CD4-positive, alpha-beta T cell (primary cell): ENCODE measurements around the gene ZNF223. TPM values are rescaled to one million over a fixed set of nuclear protein-coding genes. Genes with fewer than 3 reads are reported as not detected.

ENCODE experiments used
- ATAC-seq: fragments of 200-7000 bp; cut with Tn5 transposase; one replicate; pipeline ENCODE4 v1.10.0; 2022; ENCODE audit warnings: mild to moderate bottlenecking; ENCODE audit not compliant: poor library complexity
- CTCF ChIA-PET: fragments of 350-600 bp; sonication (Branson Sonifier 250); formaldehyde crosslinking; loops from one replicate; lab custom pipeline; 2021; ENCODE audit warnings: antibody characterized with exemption, inconsistent platforms; lab: Charles Lee
- POLR2A ChIA-PET: fragments of 350-600 bp; sonication (Branson Sonifier 250); formaldehyde crosslinking; loops from one replicate; lab custom pipeline; 2021; ENCODE audit warnings: antibody characterized with exemption, inconsistent platforms; lab: Charles Lee
- DNase-seq, 14 experiments: peaks; one replicate each; pipeline ENCODE4 v3.0.0-alpha.2; 2013 to 2020; ENCODE audit warnings: mixed read lengths in 2 of 14
- H3K27ac ChIP-seq, 2 donors: one replicate each; pipeline versions ENCODE4 v1.5.1 to v1.7.0; 2013; ENCODE audit warnings: low read length in 2 of 2, low read depth in 1 of 2, mild to moderate bottlenecking in 1 of 2
- H3K27me3 ChIP-seq, 2 experiments: 1 replicate in 1 of 2; 2 replicates in 1 of 2; pipeline versions ENCODE4 v1.6.1 to v1.7.0; 2013; ENCODE audit warnings: low read length in 2 of 2, control low read depth in 1 of 2, mild to moderate bottlenecking in 1 of 2, moderate library complexity in 1 of 2; ENCODE audit not compliant: insufficient read depth in 2 of 2, control insufficient read depth in 1 of 2
- H3K36me3 ChIP-seq: one replicate; pipeline ENCODE4 v1.6.1; 2013; ENCODE audit warnings: low read length, control low read depth; ENCODE audit not compliant: insufficient read depth
- H3K4me1 ChIP-seq: one replicate; pipeline ENCODE4 v1.6.1; 2013; ENCODE audit warnings: low read length, control low read depth; ENCODE audit not compliant: insufficient read depth
- H3K4me3 ChIP-seq: one replicate; pipeline ENCODE4 v1.5.1; 2013; ENCODE audit warnings: mild to moderate bottlenecking, low read length, moderate library complexity
- H3K9me3 ChIP-seq, 2 experiments: 1 replicate in 1 of 2; 2 replicates in 1 of 2; pipeline versions ENCODE4 v1.6.1 to v1.7.0; 2013; ENCODE audit warnings: low read length in 2 of 2, mild to moderate bottlenecking in 2 of 2, control low read depth in 1 of 2, moderate library complexity in 1 of 2; ENCODE audit not compliant: control insufficient read depth in 1 of 2, insufficient read depth in 1 of 2
- H3K27ac Mint-ChIP-seq: one replicate; pipeline ENCODE4 v1.8.0; 2020; ENCODE audit warnings: mixed read lengths
- H3K27me3 Mint-ChIP-seq: one replicate; pipeline ENCODE4 v1.8.0; 2021; ENCODE audit warnings: mixed read lengths
- H3K36me3 Mint-ChIP-seq: one replicate; pipeline ENCODE4 v1.8.0; 2021; ENCODE audit warnings: low read depth, mixed read lengths
- H3K4me1 Mint-ChIP-seq: one replicate; pipeline ENCODE4 v1.8.0; 2021; ENCODE audit warnings: low read depth, mixed read lengths
- H3K4me3 Mint-ChIP-seq: one replicate; pipeline ENCODE4 v1.8.0; 2020; ENCODE audit warnings: mild to moderate bottlenecking, mixed read lengths
- H3K9me3 Mint-ChIP-seq: one replicate; pipeline ENCODE4 v1.8.0; 2020; ENCODE audit warnings: mixed read lengths
- CTCF ChIP-seq: fragments of 200-600 bp; IDR thresholded peaks from one replicate; pipeline ENCODE4 v1.8.0; 2022; ENCODE audit warnings: antibody characterized with exemption, mild to moderate bottlenecking
- intact Hi-C, 2 experiments: fragments of 100-400 bp; cut with DNase I in 1 of 2; cut with micrococcal nuclease in 1 of 2; formaldehyde crosslinking; loops; one replicate each; pipeline versions ENCODE4 v1.15.1 to v1.9.0; 2023 to 2025; cut with DNase I, micrococcal nuclease
- total RNA-seq, 174 experiments: library from RNA in 2 of 174; stranded (reverse) in 2 of 174; gene quantifications; one replicate each; pipeline ENCODE4 v1.2.3 and lab custom pipeline; 2021 to 2026

Gene ZNF223
- total RNA-seq, 2 experiments from 2014 or later = 0.67 to 1.1 TPM

DNA sequence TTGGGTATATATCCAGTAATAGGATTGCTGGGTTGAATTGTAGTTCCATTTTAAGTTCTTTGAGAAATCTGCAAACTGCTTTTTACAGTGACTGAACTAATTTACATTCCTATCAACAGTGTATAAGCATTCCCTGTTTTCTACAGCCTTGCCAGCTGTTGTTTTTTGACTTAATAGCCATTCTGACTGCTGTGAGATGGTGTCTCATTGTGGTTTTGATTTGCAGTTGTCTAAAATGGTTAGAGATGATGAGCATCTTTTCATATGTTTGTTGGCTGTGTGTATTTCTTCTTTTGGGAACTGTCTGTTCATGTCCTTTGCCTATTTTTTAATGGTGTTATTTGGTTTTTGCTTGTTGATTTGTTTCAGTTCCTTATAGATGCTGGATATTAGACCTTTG is 30.6 kb upstream of the ZNF223 start:
- H3K9me3 Mint-ChIP-seq = peaks cover 28% of the 10 kb centered on the region
- H3K36me3 ChIP-seq = no peaks in the 10 kb centered on the region
- peaks cover 13% of the 10 kb centered on the region for H3K4me1 ChIP-seq
- H3K4me1 Mint-ChIP-seq = peaks cover 18% of the 10 kb centered on the region
- intact Hi-C loops = no loop called here
- H3K4me3 ChIP-seq = no peak overlapping the region
- ChIA-PET POLR2A (no interaction called here), CTCF (no interaction called here)
- ATAC-seq = no peak
- H3K36me3 Mint-ChIP-seq = peaks cover 43% of the 10 kb centered on the region
- peaks cover 4 to 18% of the 10 kb centered on the region in 2 experiments for H3K9me3 ChIP-seq
- no peak for DNase-seq
- no peak overlapping the region for H3K4me3 Mint-ChIP-seq
- H3K27ac ChIP-seq = no peak overlapping the region
- TF ChIP-seq CTCF = no peak
- H3K27ac Mint-ChIP-seq = no peak overlapping the region
- H3K27me3 Mint-ChIP-seq = peaks cover 32% of the 10 kb centered on the region
- H3K27me3 ChIP-seq = no peaks in the 10 kb centered on the region

- ChIA-PET POLR2A (interaction anchor here (0.7 to 1.4 kb wide), 2 partner anchors 26 to 140 kb away, joined by 3 read pairs; partner anchors contain the start of gene ZNF226), CTCF (no interaction called here)
- DNase-seq = no peak
- Mint-ChIP-seq H3K4me1 (peaks cover 30% of the 10 kb centered on the region), H3K27ac (peak overlapping the region; percentile 88), H3K9me3 (peaks cover 29% of the 10 kb centered on the region), H3K4me3 (peak overlapping the region; percentile 98), H3K36me3 (peaks cover 64% of the 10 kb centered on the region), H3K27me3 (peaks cover 14% of the 10 kb centered on the region)
- Histone ChIP-seq H3K9me3 (peaks cover 4 to 28% of the 10 kb centered on the region in 2 experiments), H3K4me1 (peaks cover 14% of the 10 kb centered on the region), H3K36me3 (peaks cover 34% of the 10 kb centered on the region), H3K27ac (no peak overlapping the region), H3K4me3 (peak overlapping the region; percentile 79), H3K27me3 (no peaks in the 10 kb centered on the region)
- no peak for ATAC-seq
- no peak for TF ChIP-seq CTCF
- intact Hi-C loops = loop anchor here in 1 of 2 experiments (1.0 to 2.0 kb wide), 3 partner anchors 23 to 70 kb away; partner anchors contain the start of genes ZNF224 and ZNF230
These were observed 27.0 kb upstream of the ZNF223 start for GRCh38 chr19:44024900-44025216.

DNA sequence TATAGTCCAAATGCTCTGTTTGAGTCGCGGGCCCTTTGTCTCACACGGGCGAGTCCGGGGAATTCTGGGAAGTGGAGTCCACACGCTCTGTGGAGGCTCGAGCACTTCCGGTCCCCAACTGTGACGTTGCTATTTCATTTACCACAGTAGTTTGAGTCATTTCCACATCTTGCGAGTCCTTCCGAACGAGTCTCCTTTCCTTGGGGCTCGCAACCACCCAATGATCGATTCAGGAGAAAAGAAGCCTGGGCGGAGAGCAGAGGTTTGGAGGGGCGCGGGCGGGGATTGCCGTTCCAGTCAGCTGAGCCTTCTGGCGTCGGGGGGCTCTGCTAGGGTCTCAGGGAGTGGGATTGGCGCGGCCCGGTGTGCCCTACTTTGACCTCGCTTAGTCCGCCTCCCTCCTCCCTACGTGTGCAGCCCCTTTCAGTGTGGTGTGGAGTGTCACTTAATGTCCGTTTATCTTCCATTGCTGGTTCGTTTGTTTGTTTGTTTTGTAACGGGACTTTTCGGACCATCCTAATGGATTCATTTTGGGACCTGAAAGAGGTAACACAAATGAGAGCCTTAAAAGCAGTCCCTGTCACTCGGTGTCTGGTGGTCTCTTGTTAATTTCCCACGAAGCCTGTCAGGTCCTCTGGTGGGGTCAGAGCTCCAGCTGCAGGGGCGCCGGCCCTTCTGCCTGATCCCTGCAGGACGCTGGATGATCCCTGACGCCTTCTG is 26.5 kb upstream of the ZNF223 start, which contains the start of gene ZNF222:
TSS of gene ZNF222 (plus strand) at position 163 of the 720 bp plus-strand sequence. CDS start at position 221, 58 bp downstream.
- peaks cover 37% of the 10 kb centered on the region for H3K36me3 ChIP-seq
- DNase-seq (peak; percentile 53 to 90 (median 70)), ATAC-seq (peak; percentile 97)
- H3K27me3 ChIP-seq = no peaks in the 10 kb centered on the region
- H3K4me1 ChIP-seq = peaks cover 14% of the 10 kb centered on the region
- Mint-ChIP-seq H3K27ac (peak within 1 kb of the TSS; percentile 88), H3K4me3 (peak within 1 kb of the TSS; percentile 98), H3K36me3 (peaks cover 64% of the 10 kb centered on the region), H3K9me3 (peaks cover 28% of the 10 kb centered on the region), H3K4me1 (peaks cover 30% of the 10 kb centered on the region), H3K27me3 (peaks cover 9% of the 10 kb centered on the region)
- peaks cover 4 to 28% of the 10 kb centered on the region in 2 experiments for H3K9me3 ChIP-seq
- intact Hi-C loops = loop anchor here in 1 of 2 experiments (1.0 to 2.0 kb wide), 3 partner anchors 23 to 69 kb away; partner anchors contain the start of genes ZNF224 and ZNF230
- CTCF ChIA-PET = no interaction called here
- no peak for TF ChIP-seq CTCF
- peak within 1 kb of the TSS; percentile 79 for H3K4me3 ChIP-seq
- POLR2A ChIA-PET = interaction anchor here (0.7 to 1.4 kb wide), 2 partner anchors 26 to 140 kb away, joined by 3 read pairs; partner anchors contain the start of gene ZNF226
- no peak within 1 kb of the TSS for H3K27ac ChIP-seq
